ENCODE data around the gene RBM38. TPM values are rescaled to one million over a fixed set of nuclear protein-coding genes. Genes with fewer than 3 reads are reported as not detected.
"Not testable (repeated sequence)": the region's sequence is repeated elsewhere in the genome, so short reads cannot be mapped to it uniquely, and the experiment has no call there.

RBM38 gene
- total RNA-seq, 1 experiment from 2014 or later, result 52.7 TPM

DNA sequence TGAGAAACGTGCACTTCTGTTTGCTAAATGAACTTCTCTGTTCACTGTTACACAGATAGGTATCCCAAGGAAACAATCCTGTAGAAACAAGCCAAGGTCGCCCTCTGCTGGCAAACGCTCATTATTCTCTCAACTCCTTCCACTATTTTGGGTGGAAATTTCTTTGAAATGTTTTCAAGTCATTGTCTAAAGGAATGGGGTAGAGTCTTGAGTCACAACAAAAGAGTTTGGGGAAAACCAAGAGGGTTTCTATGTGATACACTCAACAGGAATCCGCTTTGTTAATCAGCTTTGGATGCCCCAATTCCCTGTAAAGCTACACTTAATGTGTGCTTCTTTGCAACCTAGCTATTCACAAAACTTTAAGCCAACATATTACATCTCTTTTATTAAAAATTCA, 44.7 kb upstream of the RBM38 start:
- BruUV-seq (replicated peaks), result no TSS peak
- H3K9me3 ChIP-seq (ENCODE audit: low read depth, low read length, poor library complexity, severe bottlenecking), result no peaks in the 10 kb centered on the region
- POLR2A ChIA-PET (ENCODE audit: low non-redundant PET), result no interaction called here
- intact Hi-C loops (cut with micrococcal nuclease; ENCODE audit: unreplicated experiment), result loop anchor here (1.0 kb wide), 1 partner anchor 257 kb away; no protein-coding TSS in a partner anchor
- H3K36me3 ChIP-seq (ENCODE audit: insufficient read depth, low read length, poor library complexity, severe bottlenecking), result no peaks in the 10 kb centered on the region
- no peak overlapping the region for H3K27ac ChIP-seq (ENCODE audit: low read depth, low read length, poor library complexity, severe bottlenecking)
- H3K4me3 ChIP-seq (ENCODE audit: low read depth, low read length, poor library complexity, severe bottlenecking), result no peak overlapping the region
- TF ChIP-seq, protein P1, sequence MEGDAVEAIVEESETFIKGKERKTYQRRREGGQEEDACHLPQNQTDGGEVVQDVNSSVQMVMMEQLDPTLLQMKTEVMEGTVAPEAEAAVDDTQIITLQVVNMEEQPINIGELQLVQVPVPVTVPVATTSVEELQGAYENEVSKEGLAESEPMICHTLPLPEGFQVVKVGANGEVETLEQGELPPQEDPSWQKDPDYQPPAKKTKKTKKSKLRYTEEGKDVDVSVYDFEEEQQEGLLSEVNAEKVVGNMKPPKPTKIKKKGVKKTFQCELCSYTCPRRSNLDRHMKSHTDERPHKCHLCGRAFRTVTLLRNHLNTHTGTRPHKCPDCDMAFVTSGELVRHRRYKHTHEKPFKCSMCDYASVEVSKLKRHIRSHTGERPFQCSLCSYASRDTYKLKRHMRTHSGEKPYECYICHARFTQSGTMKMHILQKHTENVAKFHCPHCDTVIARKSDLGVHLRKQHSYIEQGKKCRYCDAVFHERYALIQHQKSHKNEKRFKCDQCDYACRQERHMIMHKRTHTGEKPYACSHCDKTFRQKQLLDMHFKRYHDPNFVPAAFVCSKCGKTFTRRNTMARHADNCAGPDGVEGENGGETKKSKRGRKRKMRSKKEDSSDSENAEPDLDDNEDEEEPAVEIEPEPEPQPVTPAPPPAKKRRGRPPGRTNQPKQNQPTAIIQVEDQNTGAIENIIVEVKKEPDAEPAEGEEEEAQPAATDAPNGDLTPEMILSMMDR (conservative IDR thresholded peaks at IDR 0.05; ENCODE audit: low read depth, low read length), result peak; percentile 85
- no peak for TF ChIP-seq EZH2 (IDR thresholded peaks at IDR 0.05; ENCODE audit: borderline replicate concordance, low read depth, low read length, poor library complexity, severe bottlenecking)
- CTCF ChIA-PET, result interaction anchor here (1.5 kb wide), 1 partner anchor 256 kb away, joined by 10 read pairs; no protein-coding TSS in a partner anchor
- H3K4me1 ChIP-seq (ENCODE audit: insufficient read depth, low read length, poor library complexity, severe bottlenecking), result no peaks in the 10 kb centered on the region
- H3K27me3 ChIP-seq (replicated peaks; ENCODE audit: insufficient read depth, low read depth, low read length, poor library complexity), result peaks cover 2% of the 10 kb centered on the region
- DNase-seq (ENCODE audit: low spot score), result peak; percentile 76

GRCh38 chr20:57347393-57347792, 43.8 kb upstream of the RBM38 start:
- Histone ChIP-seq H3K9me3 (ENCODE audit: low read depth, low read length, poor library complexity, severe bottlenecking) (no peaks in the 10 kb centered on the region), H3K27ac (ENCODE audit: low read depth, low read length, poor library complexity, severe bottlenecking) (no peak overlapping the region), H3K4me1 (ENCODE audit: insufficient read depth, low read length, poor library complexity, severe bottlenecking) (no peaks in the 10 kb centered on the region), H3K4me3 (ENCODE audit: low read depth, low read length, poor library complexity, severe bottlenecking) (no peak overlapping the region), H3K27me3 (replicated peaks; ENCODE audit: insufficient read depth, low read depth, low read length, poor library complexity) (no peaks in the 10 kb centered on the region), H3K36me3 (ENCODE audit: insufficient read depth, low read length, poor library complexity, severe bottlenecking) (no peaks in the 10 kb centered on the region)
- no TSS peak for BruUV-seq (replicated peaks)
- CTCF ChIA-PET, result no interaction called here
- POLR2A ChIA-PET (ENCODE audit: low non-redundant PET), result no interaction called here
- TF ChIP-seq, protein P1 (conservative IDR thresholded peaks at IDR 0.05; ENCODE audit: low read depth, low read length), result no peak
- TF ChIP-seq EZH2 (IDR thresholded peaks at IDR 0.05; ENCODE audit: borderline replicate concordance, low read depth, low read length, poor library complexity, severe bottlenecking), result no peak
- DNase-seq (ENCODE audit: low spot score), result no peak
- intact Hi-C loops (cut with micrococcal nuclease; ENCODE audit: unreplicated experiment), result no loop called here

DNA sequence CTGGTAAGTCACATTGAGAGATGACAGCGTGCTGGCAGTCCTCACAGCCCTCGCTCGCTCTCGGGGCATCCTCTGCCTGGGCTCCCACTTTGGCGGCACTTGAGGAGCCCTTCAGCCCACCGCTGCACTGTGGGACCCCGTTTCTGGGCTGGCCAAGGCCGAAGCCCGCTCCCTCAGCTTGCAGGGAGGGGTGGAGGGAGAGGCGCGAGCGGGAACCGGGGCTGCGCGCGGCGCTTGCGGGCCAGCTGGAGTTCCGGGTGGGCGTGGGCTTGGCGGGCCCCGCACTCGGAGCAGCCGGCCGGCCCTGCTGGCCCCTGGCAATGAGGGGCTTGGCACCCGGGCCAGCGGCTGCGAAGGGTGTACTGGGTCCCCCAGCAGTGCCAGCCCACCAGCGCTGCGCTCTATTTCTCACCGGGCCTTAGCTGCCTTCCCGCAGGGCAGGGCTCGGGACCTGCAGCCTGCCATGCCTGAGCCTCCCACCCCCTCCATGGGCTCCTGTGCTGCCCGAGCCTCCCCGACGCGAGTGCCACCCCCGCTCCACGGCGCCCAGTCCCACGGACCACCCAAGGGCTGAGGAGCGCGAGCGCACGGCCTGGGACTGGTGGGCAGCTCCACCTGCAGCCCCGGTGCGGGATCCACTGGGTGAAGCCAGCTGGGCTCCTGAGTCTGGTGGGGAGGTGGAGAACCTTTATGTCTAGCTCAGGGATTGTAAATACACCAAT, 42.8 kb upstream of the RBM38 start:
- H3K27ac ChIP-seq (ENCODE audit: low read depth, low read length, poor library complexity, severe bottlenecking); H3K27me3 ChIP-seq (replicated peaks; ENCODE audit: insufficient read depth, low read depth, low read length, poor library complexity); H3K4me3 ChIP-seq (ENCODE audit: low read depth, low read length, poor library complexity, severe bottlenecking); H3K9me3 ChIP-seq (ENCODE audit: low read depth, low read length, poor library complexity, severe bottlenecking); POLR2A ChIA-PET (ENCODE audit: low non-redundant PET); BruUV-seq (replicated peaks); intact Hi-C loops (cut with micrococcal nuclease; ENCODE audit: unreplicated experiment); DNase-seq (ENCODE audit: low spot score); H3K4me1 ChIP-seq (ENCODE audit: insufficient read depth, low read length, poor library complexity, severe bottlenecking); H3K36me3 ChIP-seq (ENCODE audit: insufficient read depth, low read length, poor library complexity, severe bottlenecking): not testable (repeated sequence)
- CTCF ChIA-PET, result interaction anchor here (0.6 kb wide), 1 partner anchor 55 kb away, joined by 5 read pairs; no protein-coding TSS in a partner anchor

- H3K27ac ChIP-seq (ENCODE audit: low read depth, low read length, poor library complexity, severe bottlenecking); DNase-seq (ENCODE audit: low spot score); POLR2A ChIA-PET (ENCODE audit: low non-redundant PET); H3K27me3 ChIP-seq (replicated peaks; ENCODE audit: insufficient read depth, low read depth, low read length, poor library complexity); BruUV-seq (replicated peaks); H3K4me3 ChIP-seq (ENCODE audit: low read depth, low read length, poor library complexity, severe bottlenecking); H3K9me3 ChIP-seq (ENCODE audit: low read depth, low read length, poor library complexity, severe bottlenecking); H3K36me3 ChIP-seq (ENCODE audit: insufficient read depth, low read length, poor library complexity, severe bottlenecking); H3K4me1 ChIP-seq (ENCODE audit: insufficient read depth, low read length, poor library complexity, severe bottlenecking); CTCF ChIA-PET; intact Hi-C loops (cut with micrococcal nuclease; ENCODE audit: unreplicated experiment): not testable (repeated sequence)
Measured at GRCh38 chr20:57348922-57349574, 42.1 kb upstream of the RBM38 start.

Measured in A673 (cell line).